Right atrium auricular region (tissue), 2 donors: ENCODE data around the gene KDM4B. TPM values are rescaled to one million over a fixed set of nuclear protein-coding genes. Genes with fewer than 3 reads are reported as not detected.

Experiments used
- DNase-seq: peaks from one replicate; pipeline ENCODE4 v3.0.0-alpha.2; 2019; ENCODE audit warnings: low spot score
- H3K27ac ChIP-seq, 2 donors: fragments of 200-600 bp; sonication (generic); 1 replicate in 1 of 2; 2 replicates in 1 of 2; pipeline ENCODE4 v1.5.1; 2016 to 2019
- H3K27me3 ChIP-seq, 2 donors: fragments of 200-600 bp; sonication (generic); one replicate each; pipeline versions ENCODE4 v1.5.1 to v1.6.0; 2017 to 2019
- H3K36me3 ChIP-seq: fragments of 200-600 bp; sonication (generic); one replicate; pipeline ENCODE4 v1.5.1; 2016
- H3K4me1 ChIP-seq, 2 donors: fragments of 200-600 bp; sonication (generic); one replicate each; pipeline versions ENCODE4 v1.5.1 to v1.6.0; 2017 to 2019
- H3K4me3 ChIP-seq, 2 donors: fragments of 200-600 bp; sonication (generic); 1 replicate in 1 of 2; 2 replicates in 1 of 2; pipeline ENCODE4 v1.5.1; 2017 to 2019; ENCODE audit warnings: mild to moderate bottlenecking in 1 of 2, moderate library complexity in 1 of 2
- H3K9me3 ChIP-seq, 2 donors: fragments of 200-600 bp; sonication (generic); one replicate each; pipeline ENCODE4 v1.5.1; 2019
- CTCF ChIP-seq, 2 donors: fragments of 200-600 bp; sonication (generic); IDR thresholded peaks; one replicate each; pipeline ENCODE4 v1.5.1; 2019; ENCODE audit warnings: antibody characterized with exemption in 2 of 2
- total RNA-seq, 2 donors: library from RNA; depleted of rRNA; stranded (reverse); fragments of >200 nt; gene quantifications; one replicate each; pipeline ENCODE4 v1.1.0, GENCODE V29; 2016

Gene KDM4B
- total RNA-seq, 2 donors from 2014 or later: 17.6 to 26.0 TPM

GRCh38 chr19:5097959-5098623, 129.2 kb downstream of the KDM4B start:
- no peak for DNase-seq
- Histone ChIP-seq H3K4me3 (no peak overlapping the region), H3K27me3 (no peaks in the 10 kb centered on the region), H3K4me1 (peaks cover 0 to 28% of the 10 kb centered on the region in 2 donors), H3K27ac (no peak overlapping the region), H3K9me3 (peaks cover 7 to 19% of the 10 kb centered on the region in 2 donors), H3K36me3 (peaks cover 9% of the 10 kb centered on the region)
- no peak for TF ChIP-seq CTCF (IDR thresholded peaks at IDR 0.05)

- H3K4me1 ChIP-seq: peaks cover 0 to 28% of the 10 kb centered on the region in 2 donors
- no peaks in the 10 kb centered on the region for H3K27me3 ChIP-seq
- no peak overlapping the region for H3K27ac ChIP-seq
- peaks cover 7 to 19% of the 10 kb centered on the region in 2 donors for H3K9me3 ChIP-seq
- no peak for DNase-seq
- no peak for TF ChIP-seq CTCF (IDR thresholded peaks at IDR 0.05)
- peaks cover 9% of the 10 kb centered on the region for H3K36me3 ChIP-seq
- no peak overlapping the region for H3K4me3 ChIP-seq
These were observed 129.7 kb downstream of the KDM4B start for GRCh38 chr19:5098646-5099045.

- peaks cover 9% of the 10 kb centered on the region for H3K36me3 ChIP-seq
- H3K9me3 ChIP-seq: peaks cover 7 to 19% of the 10 kb centered on the region in 2 donors
- no peak for TF ChIP-seq CTCF (IDR thresholded peaks at IDR 0.05)
- peaks cover 0 to 34% of the 10 kb centered on the region in 2 donors for H3K4me1 ChIP-seq
- H3K27me3 ChIP-seq: no peaks in the 10 kb centered on the region
- H3K4me3 ChIP-seq: no peak overlapping the region
- DNase-seq: no peak
- no peak overlapping the region for H3K27ac ChIP-seq
These were observed 130.8 kb downstream of the KDM4B start for GRCh38 chr19:5099701-5100221.

DNA sequence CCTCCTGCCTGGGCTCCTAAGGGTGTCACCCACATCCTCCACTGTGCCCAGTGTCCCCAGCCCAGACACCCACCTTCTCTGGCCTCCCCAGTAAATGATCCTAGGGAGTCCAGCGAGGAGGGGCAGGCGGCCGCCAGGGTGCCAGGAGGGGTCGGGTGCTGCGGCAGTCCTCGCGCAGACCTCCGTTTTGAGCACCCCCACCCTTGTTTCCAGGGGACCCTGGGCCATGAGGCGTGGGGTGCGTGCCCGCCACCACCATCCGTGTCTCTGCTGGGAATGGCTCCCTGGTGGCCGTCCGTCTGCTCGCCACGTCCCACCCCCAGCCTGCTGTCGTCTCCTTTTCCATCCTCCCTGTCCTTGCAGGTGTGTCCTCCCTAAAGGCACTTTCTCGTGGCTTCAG, 133.0 kb downstream of the KDM4B start:
- Histone ChIP-seq H3K36me3 (peaks cover 18% of the 10 kb centered on the region), H3K9me3 (peaks cover 7 to 19% of the 10 kb centered on the region in 2 donors), H3K4me1 (peaks cover 0 to 42% of the 10 kb centered on the region in 2 donors), H3K4me3 (no peak overlapping the region), H3K27ac (peak overlapping the region in 1 of 2 donors; percentile 79), H3K27me3 (no peaks in the 10 kb centered on the region)
- TF ChIP-seq CTCF (IDR thresholded peaks at IDR 0.05): no peak
- no peak for DNase-seq

DNA sequence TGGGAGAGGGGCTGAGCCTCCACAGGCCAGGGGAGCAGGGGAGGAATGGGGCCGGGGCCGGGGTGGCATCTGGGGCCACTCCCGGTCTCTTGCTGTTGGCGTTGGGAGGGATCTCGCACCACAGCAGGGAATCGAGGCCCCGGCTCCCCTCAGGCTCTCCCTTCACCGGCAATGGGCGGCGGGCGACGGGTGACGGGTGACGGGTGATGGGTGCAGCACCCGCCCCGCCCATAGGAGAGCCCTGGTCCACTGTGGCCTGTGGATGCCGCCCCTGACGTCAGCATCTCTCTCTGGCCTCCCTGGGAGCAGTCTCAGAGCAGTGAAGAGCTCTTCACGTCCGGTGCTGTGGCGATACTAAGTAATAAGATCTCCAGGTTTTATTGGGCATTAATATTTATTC, 133.6 kb downstream of the KDM4B start:
- Histone ChIP-seq H3K4me3 (no peak overlapping the region), H3K27me3 (no peaks in the 10 kb centered on the region), H3K36me3 (peaks cover 13% of the 10 kb centered on the region), H3K9me3 (peaks cover 7 to 19% of the 10 kb centered on the region in 2 donors), H3K4me1 (peaks cover 0 to 49% of the 10 kb centered on the region in 2 donors), H3K27ac (peak overlapping the region; percentile 65 to 79)
- no peak for DNase-seq
- no peak for TF ChIP-seq CTCF (IDR thresholded peaks at IDR 0.05)
